HG03097 (cell line): ENCODE data around the gene EPHA3.

Source experiments
- ATAC-seq: cut with Tn5 transposase; IDR thresholded peaks from one replicate; pipeline ENCODE4 v1.9.1; 2021; ENCODE audit not compliant: unreplicated experiment, low FRiP score

EPHA3 gene

GRCh38 chr3:89223188-89223587 lies 115.8 kb downstream of the EPHA3 start:
- no peak for ATAC-seq

GRCh38 chr3:89227218-89227617 lies 119.8 kb downstream of the EPHA3 start:
- ATAC-seq, result no peak

GRCh38 chr3:89227634-89228033 lies 120.2 kb downstream of the EPHA3 start:
- no peak for ATAC-seq

GRCh38 chr3:89232155-89232554 lies 124.7 kb downstream of the EPHA3 start:
- no peak for ATAC-seq

- no peak for ATAC-seq
Measured at GRCh38 chr3:89234620-89235019, 127.2 kb downstream of the EPHA3 start.

GRCh38 chr3:89238846-89239245 lies 131.4 kb downstream of the EPHA3 start:
- ATAC-seq, result no peak

- ATAC-seq, result no peak
Measured at GRCh38 chr3:89239774-89240173, 132.4 kb downstream of the EPHA3 start.

- no peak for ATAC-seq
Measured at GRCh38 chr3:89245612-89246011, 138.2 kb downstream of the EPHA3 start.

- ATAC-seq, result no peak
Measured at GRCh38 chr3:89246326-89246725, 138.9 kb downstream of the EPHA3 start.

GRCh38 chr3:89250742-89251141 lies 143.3 kb downstream of the EPHA3 start:
- no peak for ATAC-seq

GRCh38 chr3:89252016-89252415 lies 144.6 kb downstream of the EPHA3 start:
- ATAC-seq, result no peak

- ATAC-seq, result no peak
Measured at GRCh38 chr3:89252860-89253259, 145.4 kb downstream of the EPHA3 start.

- no peak for ATAC-seq
Measured at GRCh38 chr3:89256395-89256794, 149.0 kb downstream of the EPHA3 start.

- ATAC-seq, result no peak
Measured at GRCh38 chr3:89256882-89257281, 149.5 kb downstream of the EPHA3 start.

- no peak for ATAC-seq
Measured at GRCh38 chr3:89260721-89261120, 153.3 kb downstream of the EPHA3 start.

GRCh38 chr3:89261673-89262072 lies 154.3 kb downstream of the EPHA3 start:
- ATAC-seq, result no peak

GRCh38 chr3:89262309-89262929 lies 155.0 kb downstream of the EPHA3 start:
- no peak for ATAC-seq

- ATAC-seq, result no peak
Measured at GRCh38 chr3:89264037-89264560, 156.7 kb downstream of the EPHA3 start.

GRCh38 chr3:89266074-89266473 lies 158.7 kb downstream of the EPHA3 start:
- no peak for ATAC-seq

- no peak for ATAC-seq
Measured at GRCh38 chr3:89268059-89268458, 160.6 kb downstream of the EPHA3 start.

- no peak for ATAC-seq
Measured at GRCh38 chr3:89270201-89270600, 162.8 kb downstream of the EPHA3 start.

GRCh38 chr3:89275001-89275400 lies 167.6 kb downstream of the EPHA3 start:
- ATAC-seq, result no peak

GRCh38 chr3:89276116-89276515 lies 168.7 kb downstream of the EPHA3 start:
- no peak for ATAC-seq
